Measurements from ENCODE around the gene CLEC2L.
"Not testable (repeated sequence)": the region's sequence is repeated elsewhere in the genome, so short reads cannot be mapped to it uniquely, and the experiment has no call there.

CLEC2L gene

GRCh38 chr7:139534096-139534495 lies 10.6 kb downstream of the CLEC2L start:
- H3K4me3 ChIP-seq (ENCODE audit: low read length), result no peak overlapping the region
- TF ChIP-seq ZNF274 (IDR thresholded peaks at IDR 0.05; ENCODE audit: low read depth, low read length), result no peak

GRCh38 chr7:139534966-139535651 lies 11.6 kb downstream of the CLEC2L start:
- no peak for TF ChIP-seq ZNF274 (IDR thresholded peaks at IDR 0.05; ENCODE audit: low read depth, low read length)
- no peak overlapping the region for H3K4me3 ChIP-seq (ENCODE audit: low read length)

- H3K4me3 ChIP-seq (ENCODE audit: low read length), result no peak overlapping the region
- no peak for TF ChIP-seq ZNF274 (IDR thresholded peaks at IDR 0.05; ENCODE audit: low read depth, low read length)
Observed at GRCh38 chr7:139536152-139536551, 12.7 kb downstream of the CLEC2L start.

DNA sequence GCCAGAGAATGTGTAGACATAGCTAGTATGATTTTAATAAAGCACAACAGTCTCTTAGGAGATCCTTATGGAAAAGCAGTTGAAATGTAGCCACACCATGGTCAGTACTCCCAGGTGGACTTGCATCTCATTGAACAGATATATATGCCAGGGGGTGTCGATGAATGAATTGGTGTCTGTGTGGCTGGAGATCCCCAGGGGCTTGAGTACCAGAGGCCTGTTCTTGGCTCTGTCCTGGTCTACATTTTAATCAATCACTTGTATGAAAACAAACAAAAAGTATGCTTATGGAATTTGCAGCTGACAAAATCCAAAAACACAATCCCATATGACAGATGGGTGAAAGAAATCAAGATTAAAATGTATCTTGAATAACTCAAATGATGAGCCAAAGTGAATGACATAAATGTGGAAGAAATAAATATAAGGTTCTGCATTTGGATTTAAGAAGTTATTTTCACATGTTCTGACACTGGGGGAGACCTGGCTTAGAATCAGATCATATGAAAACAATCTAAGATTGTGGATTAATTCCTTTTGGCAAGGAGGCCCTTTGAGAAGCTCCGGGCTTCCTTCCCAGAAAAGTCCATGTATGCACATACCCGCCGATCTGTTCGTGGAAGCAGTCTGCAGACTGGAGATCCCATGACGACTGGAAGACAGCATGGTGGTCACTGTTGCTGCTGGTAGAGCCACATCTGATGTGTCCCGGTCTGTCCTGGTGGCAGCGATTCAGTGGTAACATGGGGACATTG lies 15.6 kb downstream of the CLEC2L start:
- no peak overlapping the region for H3K4me3 ChIP-seq (ENCODE audit: low read length)
- no peak for TF ChIP-seq ZNF274 (IDR thresholded peaks at IDR 0.05; ENCODE audit: low read depth, low read length)

GRCh38 chr7:139540203-139540602 lies 16.7 kb downstream of the CLEC2L start:
- TF ChIP-seq ZNF274 (IDR thresholded peaks at IDR 0.05; ENCODE audit: low read depth, low read length), result no peak
- H3K4me3 ChIP-seq (ENCODE audit: low read length), result no peak overlapping the region

GRCh38 chr7:139541600-139542307 lies 18.3 kb downstream of the CLEC2L start:
- H3K4me3 ChIP-seq (ENCODE audit: low read length), result no peak overlapping the region
- no peak for TF ChIP-seq ZNF274 (IDR thresholded peaks at IDR 0.05; ENCODE audit: low read depth, low read length)

- no peak for TF ChIP-seq ZNF274 (IDR thresholded peaks at IDR 0.05; ENCODE audit: low read depth, low read length)
- no peak overlapping the region for H3K4me3 ChIP-seq (ENCODE audit: low read length)
Observed at GRCh38 chr7:139542308-139543151, 19.0 kb downstream of the CLEC2L start.

DNA sequence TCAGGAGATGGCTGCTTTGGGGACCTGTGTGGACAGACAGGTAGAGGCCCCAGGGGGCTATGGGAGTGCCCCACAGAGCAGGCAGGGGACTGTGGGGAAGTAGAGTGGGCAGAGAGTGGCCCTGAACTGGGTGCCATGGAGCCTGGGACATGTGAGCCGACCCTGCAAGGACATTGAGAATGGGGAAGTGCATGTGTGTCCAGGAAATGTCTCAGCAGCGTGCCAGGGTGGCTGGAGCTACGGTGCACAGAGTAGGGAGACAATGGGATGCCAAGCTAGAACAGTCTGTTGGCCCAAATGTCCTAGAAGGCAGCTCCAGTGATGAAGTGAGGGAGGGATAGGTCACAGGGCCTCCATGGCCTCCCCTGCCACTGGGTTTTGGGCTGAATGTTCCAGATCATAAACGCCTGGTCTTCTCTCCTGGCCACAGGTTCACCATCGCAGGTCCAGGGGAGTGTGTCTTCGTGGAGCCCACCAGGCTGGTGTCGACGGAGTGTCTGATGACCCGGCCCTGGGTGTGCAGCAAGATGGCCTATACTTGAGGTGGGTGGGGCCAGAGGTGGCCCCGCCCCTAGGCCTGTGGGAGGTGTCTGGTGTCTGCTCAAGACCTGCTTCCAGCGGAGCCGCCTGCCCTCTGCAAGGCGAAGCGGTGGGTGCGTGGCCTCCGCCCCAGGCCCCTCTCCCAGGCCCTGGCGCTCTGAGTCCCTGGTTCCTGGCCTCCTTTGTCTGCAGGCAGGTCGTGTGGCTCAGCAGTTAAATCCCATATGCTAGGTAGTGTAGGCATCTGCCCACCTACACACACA lies 20.5 kb downstream of the CLEC2L start:
- no peak overlapping the region for H3K4me3 ChIP-seq (ENCODE audit: low read length)
- TF ChIP-seq ZNF274 (IDR thresholded peaks at IDR 0.05; ENCODE audit: low read depth, low read length), result no peak

GRCh38 chr7:139544645-139545044 lies 21.2 kb downstream of the CLEC2L start:
- no peak overlapping the region for H3K4me3 ChIP-seq (ENCODE audit: low read length)
- no peak for TF ChIP-seq ZNF274 (IDR thresholded peaks at IDR 0.05; ENCODE audit: low read depth, low read length)

GRCh38 chr7:139548302-139549028 lies 25.0 kb downstream of the CLEC2L start:
- H3K4me3 ChIP-seq (ENCODE audit: low read length), result no peak overlapping the region
- no peak for TF ChIP-seq ZNF274 (IDR thresholded peaks at IDR 0.05; ENCODE audit: low read depth, low read length)

DNA sequence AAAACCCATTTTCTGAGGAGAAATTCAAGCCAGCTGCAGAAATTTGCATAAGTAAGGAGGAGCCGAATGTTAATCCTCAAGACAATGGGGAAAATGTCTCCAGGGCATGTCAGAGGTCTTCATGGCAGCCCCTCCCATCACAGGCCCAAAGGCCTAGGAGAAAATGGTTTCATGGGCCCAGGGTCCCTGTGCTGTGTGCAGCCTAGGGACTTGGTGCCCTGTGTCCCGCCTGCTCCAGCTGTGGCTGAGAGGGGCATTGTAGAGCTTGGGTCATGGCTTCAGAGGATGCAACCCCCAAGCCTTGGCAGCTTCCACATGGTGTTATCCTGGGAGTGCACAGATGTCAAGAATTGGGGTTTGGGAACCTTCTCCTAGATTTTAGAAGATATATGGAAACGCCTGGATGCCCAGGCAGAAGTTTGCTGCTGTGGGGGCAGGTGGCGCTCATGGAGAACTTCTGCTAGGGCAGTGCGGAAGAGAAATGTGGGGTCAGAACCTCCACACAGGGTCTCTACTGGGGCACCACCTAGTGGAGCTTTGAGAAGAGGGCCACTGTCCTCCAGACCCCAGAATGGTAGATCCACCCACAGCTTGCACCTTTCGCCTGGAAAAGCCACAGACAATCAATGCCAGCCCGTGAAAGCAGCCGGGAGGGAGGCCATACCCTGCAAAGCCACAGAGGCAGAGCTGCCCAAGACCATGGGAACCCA lies 30.7 kb downstream of the CLEC2L start:
- not testable (repeated sequence) for H3K4me3 ChIP-seq (ENCODE audit: low read length)
